ENCODE measurements around the gene SEZ6. TPM values are rescaled to one million over a fixed set of nuclear protein-coding genes. Genes with fewer than 3 reads are reported as not detected.
A peak's percentile ranks its signal among the peaks of the same experiment; 100 is the strongest.

Gene SEZ6
- total RNA-seq, 2 donors from 2014 or later: 0.20 TPM; not detected in 1

DNA sequence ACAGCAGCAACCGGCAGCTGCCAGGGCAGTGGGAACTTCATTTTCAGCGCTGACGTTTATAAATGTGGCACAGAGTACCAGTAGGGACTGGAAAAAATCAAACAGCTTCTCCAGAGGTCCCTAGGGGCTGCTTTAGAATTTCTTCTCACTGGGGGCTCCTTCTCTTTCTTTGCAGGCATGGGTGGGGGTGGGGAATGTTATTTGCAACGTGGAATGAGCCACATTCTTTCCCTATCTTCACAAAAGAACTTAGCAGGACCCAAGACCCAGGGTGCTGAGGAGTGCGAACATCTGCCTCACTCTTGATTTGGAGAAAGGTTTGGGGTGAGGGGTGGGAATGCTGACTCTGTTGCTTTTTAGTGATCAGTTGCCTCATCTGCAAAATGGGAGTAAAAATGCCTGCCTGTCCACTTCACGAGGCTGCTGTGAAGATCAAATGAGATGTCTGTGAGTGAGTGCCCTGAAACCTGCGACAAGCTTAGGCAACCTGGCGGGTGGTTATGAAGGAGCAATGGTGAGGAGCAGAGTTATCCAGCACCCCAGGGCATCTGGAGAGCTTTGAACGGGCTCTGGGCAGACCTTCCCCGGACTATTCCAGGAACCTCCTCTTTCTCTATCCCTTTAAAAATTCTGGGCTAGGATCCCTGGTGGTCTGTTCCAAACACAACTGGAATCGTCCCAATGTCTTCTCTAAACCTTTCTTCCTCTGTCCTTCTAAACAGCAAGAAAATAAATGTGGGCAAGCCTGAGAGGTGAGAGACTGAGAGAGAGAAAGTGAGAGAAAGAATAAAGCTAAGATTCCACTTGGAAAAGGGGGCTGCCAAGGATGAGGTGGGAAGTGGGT is 26.4 kb upstream of the SEZ6 start:
- peaks cover 4% of the 10 kb centered on the region for H3K36me3 Mint-ChIP-seq (ENCODE audit: low read depth)
- H3K4me3 Mint-ChIP-seq: peak overlapping the region; percentile 24
- H3K4me1 Mint-ChIP-seq: peaks cover 27% of the 10 kb centered on the region
- H3K4me3 ChIP-seq (ENCODE audit: low read length): peak overlapping the region; percentile 30
- no peaks in the 10 kb centered on the region for H3K27me3 ChIP-seq (ENCODE audit: control insufficient read depth, insufficient read depth, low read length, poor library complexity, severe bottlenecking)
- H3K36me3 ChIP-seq (ENCODE audit: control insufficient read depth, insufficient read depth, low read length): no peaks in the 10 kb centered on the region
- peak overlapping the region; percentile 52 for H3K27ac ChIP-seq (ENCODE audit: low read depth, low read length)
- peaks cover 29% of the 10 kb centered on the region for H3K9me3 Mint-ChIP-seq
- TF ChIP-seq, protein P1, sequence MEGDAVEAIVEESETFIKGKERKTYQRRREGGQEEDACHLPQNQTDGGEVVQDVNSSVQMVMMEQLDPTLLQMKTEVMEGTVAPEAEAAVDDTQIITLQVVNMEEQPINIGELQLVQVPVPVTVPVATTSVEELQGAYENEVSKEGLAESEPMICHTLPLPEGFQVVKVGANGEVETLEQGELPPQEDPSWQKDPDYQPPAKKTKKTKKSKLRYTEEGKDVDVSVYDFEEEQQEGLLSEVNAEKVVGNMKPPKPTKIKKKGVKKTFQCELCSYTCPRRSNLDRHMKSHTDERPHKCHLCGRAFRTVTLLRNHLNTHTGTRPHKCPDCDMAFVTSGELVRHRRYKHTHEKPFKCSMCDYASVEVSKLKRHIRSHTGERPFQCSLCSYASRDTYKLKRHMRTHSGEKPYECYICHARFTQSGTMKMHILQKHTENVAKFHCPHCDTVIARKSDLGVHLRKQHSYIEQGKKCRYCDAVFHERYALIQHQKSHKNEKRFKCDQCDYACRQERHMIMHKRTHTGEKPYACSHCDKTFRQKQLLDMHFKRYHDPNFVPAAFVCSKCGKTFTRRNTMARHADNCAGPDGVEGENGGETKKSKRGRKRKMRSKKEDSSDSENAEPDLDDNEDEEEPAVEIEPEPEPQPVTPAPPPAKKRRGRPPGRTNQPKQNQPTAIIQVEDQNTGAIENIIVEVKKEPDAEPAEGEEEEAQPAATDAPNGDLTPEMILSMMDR (conservative IDR thresholded peaks at IDR 0.05): no peak
- H3K27me3 Mint-ChIP-seq (ENCODE audit: insufficient read depth): peaks cover 26% of the 10 kb centered on the region
- H3K4me1 ChIP-seq (ENCODE audit: control insufficient read depth, insufficient read depth, low read length): no peaks in the 10 kb centered on the region
- DNase-seq: peak; percentile 90
- H3K9me3 ChIP-seq (ENCODE audit: control insufficient read depth, low read length): peaks cover 32% of the 10 kb centered on the region
- peak overlapping the region; percentile 75 for H3K27ac Mint-ChIP-seq
- H3K9ac ChIP-seq (ENCODE audit: extremely low read depth, low read length, poor library complexity, severe bottlenecking): peak overlapping the region; percentile 44
- 20 to 25% methylated on average over 6 to 10 of the region's 11 CpGs for WGBS, 2 experiments (ENCODE audit: insufficient coverage in 1 of 2, insufficient read length in 1 of 2)

DNA sequence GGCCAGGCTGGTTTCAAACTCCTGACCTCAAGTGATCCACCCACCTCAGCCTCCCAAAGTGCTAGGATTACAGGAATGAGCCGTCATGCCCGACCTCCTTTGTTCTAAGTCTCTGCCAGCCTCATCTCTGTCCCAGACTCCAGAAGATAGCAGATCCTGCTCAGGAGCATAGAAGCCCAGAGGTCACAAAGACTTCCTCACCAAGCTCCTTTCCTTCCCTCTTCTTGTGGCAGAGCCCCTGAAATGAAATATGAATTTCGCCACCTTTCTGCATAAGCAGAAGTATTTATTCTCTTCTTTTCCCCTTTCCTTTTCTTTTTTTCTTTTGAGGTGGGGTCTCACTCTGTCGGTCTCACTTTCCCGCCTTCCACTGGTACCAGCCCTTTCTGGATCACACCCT is 25.7 kb upstream of the SEZ6 start:
- Mint-ChIP-seq H3K27ac (peak overlapping the region; percentile 40), H3K36me3 (ENCODE audit: low read depth) (peaks cover 4% of the 10 kb centered on the region), H3K9me3 (peaks cover 29% of the 10 kb centered on the region), H3K4me3 (peak overlapping the region; percentile 24), H3K4me1 (peaks cover 27% of the 10 kb centered on the region), H3K27me3 (ENCODE audit: insufficient read depth) (peaks cover 29% of the 10 kb centered on the region)
- Histone ChIP-seq H3K27ac (ENCODE audit: low read depth, low read length) (peak overlapping the region; percentile 52), H3K9ac (ENCODE audit: extremely low read depth, low read length, poor library complexity, severe bottlenecking) (no peak overlapping the region), H3K36me3 (ENCODE audit: control insufficient read depth, insufficient read depth, low read length) (no peaks in the 10 kb centered on the region), H3K4me3 (ENCODE audit: low read length) (peak overlapping the region; percentile 30), H3K27me3 (ENCODE audit: control insufficient read depth, insufficient read depth, low read length, poor library complexity, severe bottlenecking) (no peaks in the 10 kb centered on the region), H3K4me1 (ENCODE audit: control insufficient read depth, insufficient read depth, low read length) (no peaks in the 10 kb centered on the region), H3K9me3 (ENCODE audit: control insufficient read depth, low read length) (peaks cover 32% of the 10 kb centered on the region)
- no peak for DNase-seq
- TF ChIP-seq, protein P1 (conservative IDR thresholded peaks at IDR 0.05): no peak
- 46 to 62% methylated on average over 4 to 5 of the region's 5 CpGs for WGBS, 2 experiments (ENCODE audit: insufficient coverage in 1 of 2, insufficient read length in 1 of 2)

DNA sequence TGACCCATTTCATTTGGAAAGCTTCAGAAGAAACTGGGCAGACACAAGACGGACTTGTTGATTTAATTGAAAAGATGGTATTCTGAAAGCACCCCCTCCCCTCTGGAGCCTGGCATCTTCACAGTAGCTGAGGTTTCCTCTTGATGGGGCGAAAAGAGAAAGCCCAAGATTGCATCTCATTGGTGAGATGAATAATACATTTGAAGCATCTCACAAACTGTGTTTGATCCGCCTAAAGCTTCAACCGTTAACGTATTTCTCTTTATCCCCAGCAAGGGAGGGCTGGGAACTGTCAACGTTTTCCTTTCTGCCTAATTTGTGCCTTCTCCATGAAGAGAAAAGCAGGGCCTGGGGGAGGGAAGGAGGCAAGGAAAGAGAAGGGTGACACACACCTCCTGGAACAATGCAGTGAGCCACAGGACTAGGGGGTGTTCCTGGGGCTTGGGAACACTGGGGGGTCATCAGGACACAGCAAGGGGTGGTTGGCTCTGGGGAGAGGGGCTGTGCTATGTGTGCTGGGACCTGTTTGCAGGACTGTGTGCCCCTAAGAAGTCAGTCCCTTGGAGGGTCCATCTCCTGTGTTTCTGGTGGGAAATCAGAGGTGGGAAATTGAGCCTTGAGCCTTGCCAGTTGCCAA is 18.6 kb upstream of the SEZ6 start:
- DNase-seq: peak; percentile 52
- no peak overlapping the region for H3K4me3 ChIP-seq (ENCODE audit: low read length)
- Mint-ChIP-seq H3K36me3 (ENCODE audit: low read depth) (no peaks in the 10 kb centered on the region), H3K27me3 (ENCODE audit: insufficient read depth) (peaks cover 49% of the 10 kb centered on the region), H3K27ac (no peak overlapping the region), H3K4me1 (peaks cover 9% of the 10 kb centered on the region), H3K4me3 (no peak overlapping the region), H3K9me3 (no peaks in the 10 kb centered on the region)
- no peaks in the 10 kb centered on the region for H3K9me3 ChIP-seq (ENCODE audit: control insufficient read depth, low read length)
- no peaks in the 10 kb centered on the region for H3K36me3 ChIP-seq (ENCODE audit: control insufficient read depth, insufficient read depth, low read length)
- no peak overlapping the region for H3K27ac ChIP-seq (ENCODE audit: low read depth, low read length)
- 74 to 86% methylated on average over 3 to 6 of the region's 6 CpGs for WGBS, 2 experiments (ENCODE audit: insufficient coverage in 1 of 2, insufficient read length in 1 of 2)
- H3K9ac ChIP-seq (ENCODE audit: extremely low read depth, low read length, poor library complexity, severe bottlenecking): no peak overlapping the region
- H3K4me1 ChIP-seq (ENCODE audit: control insufficient read depth, insufficient read depth, low read length): peaks cover 3% of the 10 kb centered on the region
- TF ChIP-seq, protein P1 (conservative IDR thresholded peaks at IDR 0.05): no peak
- peaks cover 8% of the 10 kb centered on the region for H3K27me3 ChIP-seq (ENCODE audit: control insufficient read depth, insufficient read depth, low read length, poor library complexity, severe bottlenecking)

Data from endodermal cell (in vitro differentiated cells).